Neural cell (in vitro differentiated cells): ENCODE data around the gene ALOX12B. TPM values are rescaled to one million over a fixed set of nuclear protein-coding genes. Genes with fewer than 3 reads are reported as not detected.
A peak's percentile ranks its signal among the peaks of the same experiment; 100 is the strongest.
"Not testable (repeated sequence)": the region's sequence is repeated elsewhere in the genome, so short reads cannot be mapped to it uniquely, and the experiment has no call there.

Source experiments
- H2AFZ ChIP-seq: fragments of 200-600, 300-800 bp; sonication (generic), shearing (Covaris generic); 2 replicates; pipeline ENCODE4 v1.6.0; 2014; ENCODE audit warnings: low read depth, mild to moderate bottlenecking, antibody characterized with exemption, low read length, moderate library complexity
- H3F3A ChIP-seq: fragments of 200-600 bp; shearing (Covaris generic); 2 replicates; pipeline ENCODE4 v1.6.1; 2016; ENCODE audit warnings: mild to moderate bottlenecking, moderate library complexity, mixed read lengths, antibody characterized with exemption, low read length; ENCODE audit not compliant: insufficient read depth, poor library complexity, severe bottlenecking
- H3K27ac ChIP-seq: fragments of 200-600, 300-800 bp; sonication (generic), shearing (Covaris generic); 2 replicates; pipeline ENCODE4 v1.5.1; 2014; ENCODE audit warnings: mild to moderate bottlenecking, low read length, moderate library complexity
- H3K27me3 ChIP-seq: fragments of 300-800, 200-600 bp; sonication (generic), shearing (Covaris generic); 2 replicates; pipeline ENCODE4 v1.6.0; 2014; ENCODE audit warnings: mild to moderate bottlenecking, low read depth, low read length, moderate library complexity; ENCODE audit not compliant: insufficient read depth
- H3K36me3 ChIP-seq: fragments of 300-800, 200-600 bp; sonication (generic), shearing (Covaris generic); 2 replicates; pipeline ENCODE4 v1.5.1; 2014; ENCODE audit warnings: mild to moderate bottlenecking, antibody characterized with exemption, low read length, moderate library complexity; ENCODE audit not compliant: insufficient read depth
- H3K4me2 ChIP-seq: fragments of 300-800, 200-600 bp; sonication (generic), shearing (Covaris generic); 2 replicates; pipeline ENCODE4 v1.6.0; 2014; ENCODE audit warnings: mild to moderate bottlenecking, low read length
- H3K4me3 ChIP-seq: fragments of 300-800, 200-600 bp; sonication (generic), shearing (Covaris generic); 2 replicates; pipeline ENCODE4 v1.5.1; 2014; ENCODE audit warnings: mild to moderate bottlenecking, low read length, moderate library complexity
- H3K79me2 ChIP-seq: fragments of 200-600 bp; shearing (Covaris generic); replicated peaks from 2 replicates; pipeline ENCODE4 v1.6.0; 2014; ENCODE audit warnings: mild to moderate bottlenecking, low read length, moderate library complexity; ENCODE audit not compliant: insufficient read depth
- H3K9ac ChIP-seq: fragments of 300-800, 200-600 bp; sonication (generic), shearing (Covaris generic); 2 replicates; pipeline ENCODE4 v1.6.1; 2016; ENCODE audit warnings: mild to moderate bottlenecking, low read length, mixed read lengths
- H3K9me2 ChIP-seq: fragments of 200-600 bp; shearing (Covaris generic); 2 replicates; pipeline ENCODE4 v1.6.1; 2016; ENCODE audit warnings: mild to moderate bottlenecking, low read length, mixed read lengths; ENCODE audit not compliant: insufficient read depth
- H3K9me3 ChIP-seq: fragments of 200-600, 300-800 bp; sonication (generic), shearing (Covaris generic); 2 replicates; pipeline ENCODE4 v1.6.1; 2016; ENCODE audit warnings: mild to moderate bottlenecking, mixed run types, low read length, moderate library complexity, mixed read lengths
- H4K20me1 ChIP-seq: fragments of 200-600 bp; shearing (Covaris generic); 2 replicates; pipeline ENCODE4 v1.6.1; 2016; ENCODE audit warnings: mild to moderate bottlenecking, mixed run types; ENCODE audit not compliant: insufficient read depth
- CTCF ChIP-seq: fragments of 450-650 bp; IDR thresholded peaks from 2 replicates; pipeline ENCODE4 v1.5.1; 2014; ENCODE audit warnings: antibody characterized with exemption, mild to moderate bottlenecking, moderate library complexity; ENCODE audit not compliant: poor library complexity, severe bottlenecking
- EP300 ChIP-seq: fragments of 450-650 bp; conservative IDR thresholded peaks from 2 replicates; pipeline ENCODE4 v1.6.1; 2014; ENCODE audit warnings: antibody characterized with exemption, mild to moderate bottlenecking, moderate library complexity; ENCODE audit not compliant: poor library complexity, severe bottlenecking
- EZH2 ChIP-seq: fragments of 200-600, 300-800 bp; shearing (Covaris generic), sonication (generic); IDR thresholded peaks from 2 replicates; pipeline ENCODE4 v1.6.1; 2014; ENCODE audit warnings: antibody characterized with exemption, low read length, borderline replicate concordance, mild to moderate bottlenecking; ENCODE audit not compliant: insufficient read depth, poor library complexity, severe bottlenecking
- MXI1 ChIP-seq: fragments of 450-650 bp; conservative IDR thresholded peaks from 2 replicates; pipeline ENCODE4 v1.6.1; 2014; ENCODE audit warnings: antibody characterized with exemption, mild to moderate bottlenecking; ENCODE audit not compliant: poor library complexity, severe bottlenecking
- POLR2AphosphoS5 ChIP-seq: IDR thresholded peaks from 2 replicates; pipeline ENCODE4 v1.6.1; 2012
- RAD21 ChIP-seq: fragments of 450-650 bp; conservative IDR thresholded peaks from 2 replicates; pipeline ENCODE4 v1.6.1; 2014; ENCODE audit warnings: antibody characterized with exemption, mild to moderate bottlenecking, moderate library complexity
- REST ChIP-seq: IDR thresholded peaks from 2 replicates; pipeline ENCODE4 v1.6.1; 2012; ENCODE audit warnings: borderline replicate concordance
- SMC3 ChIP-seq: fragments of 450-650 bp; conservative IDR thresholded peaks from 2 replicates; pipeline ENCODE4 v1.6.1; 2014; ENCODE audit warnings: antibody characterized with exemption, mild to moderate bottlenecking, moderate library complexity; ENCODE audit not compliant: poor library complexity
- TAF1 ChIP-seq: IDR thresholded peaks from 2 replicates; pipeline ENCODE4 v1.6.1; 2012; ENCODE audit warnings: low read depth
- polyA plus RNA-seq: library from polyadenylated mRNA; depleted of rRNA; stranded (reverse); fragments of >200 nt; gene quantifications from 2 replicates; pipeline ENCODE4 v1.2.3, GENCODE V29; 2014

Gene ALOX12B
- polyA plus RNA-seq, 1 donor from 2014 or later = 0.31 TPM

- no peak for TF ChIP-seq EZH2
- TF ChIP-seq SMC3 = peak; percentile 60
- no peak for TF ChIP-seq TAF1
- no peak for TF ChIP-seq REST
- TF ChIP-seq RAD21 = peak; percentile 55
- peak; percentile 69 for TF ChIP-seq CTCF
- H3K4me3 ChIP-seq = peak overlapping the region; percentile 56
- no peaks in the 10 kb centered on the region for H3K9me2 ChIP-seq
- H3K9me3 ChIP-seq = no peaks in the 10 kb centered on the region
- no peak overlapping the region for H3K27ac ChIP-seq
- peaks cover 59% of the 10 kb centered on the region for H3K27me3 ChIP-seq
- no peak overlapping the region for H3K9ac ChIP-seq
- H3K36me3 ChIP-seq = no peaks in the 10 kb centered on the region
- H4K20me1 ChIP-seq = no peaks in the 10 kb centered on the region
- H3K4me2 ChIP-seq = no peak overlapping the region
- H2AFZ ChIP-seq = no peak overlapping the region
- H3K79me2 ChIP-seq = no peaks in the 10 kb centered on the region
- H3F3A ChIP-seq = no peaks in the 10 kb centered on the region
These were observed 22.3 kb upstream of the ALOX12B start for GRCh38 chr17:8109661-8110455.

GRCh38 chr17:8108972-8109660 is 21.6 kb upstream of the ALOX12B start:
- Histone ChIP-seq H3K4me2 (no peak overlapping the region), H3K9ac (no peak overlapping the region), H3K36me3 (no peaks in the 10 kb centered on the region), H3K4me3 (no peak overlapping the region), H3K27ac (no peak overlapping the region), H4K20me1 (no peaks in the 10 kb centered on the region), H3K9me2 (no peaks in the 10 kb centered on the region), H3K9me3 (no peaks in the 10 kb centered on the region), H2AFZ (no peak overlapping the region), H3F3A (no peaks in the 10 kb centered on the region), H3K79me2 (no peaks in the 10 kb centered on the region), H3K27me3 (peaks cover 53% of the 10 kb centered on the region)
- no peak for TF ChIP-seq SMC3
- TF ChIP-seq EZH2 = no peak
- no peak for TF ChIP-seq POLR2AphosphoS5
- no peak for TF ChIP-seq EP300
- no peak for TF ChIP-seq TAF1
- TF ChIP-seq RAD21 = no peak
- TF ChIP-seq REST = no peak
- TF ChIP-seq MXI1 = no peak
- no peak for TF ChIP-seq CTCF

- not testable (repeated sequence) for H3K9ac ChIP-seq, H3K9me2 ChIP-seq, H3K9me3 ChIP-seq, H3K79me2 ChIP-seq, H2AFZ ChIP-seq, H3K27ac ChIP-seq, H3F3A ChIP-seq, H3K4me2 ChIP-seq, H3K4me3 ChIP-seq, H4K20me1 ChIP-seq, H3K36me3 ChIP-seq
- H3K27me3 ChIP-seq = peaks cover 38% of the 10 kb centered on the region
These were observed 19.5 kb upstream of the ALOX12B start for GRCh38 chr17:8106980-8107379.
